Stimulated activated CD8-positive, alpha-beta memory T cell treated with anti-CD3 and anti-CD28 coated beads, Interleukin-15, amount 100 ng/mL, for 24 hours (primary cell): Measurements from ENCODE around the gene MORN5.

Source experiments
- DNase-seq: peaks from one replicate; pipeline ENCODE4 v3.0.0-alpha.2; 2020; ENCODE audit warnings: low read depth

MORN5 gene

DNA sequence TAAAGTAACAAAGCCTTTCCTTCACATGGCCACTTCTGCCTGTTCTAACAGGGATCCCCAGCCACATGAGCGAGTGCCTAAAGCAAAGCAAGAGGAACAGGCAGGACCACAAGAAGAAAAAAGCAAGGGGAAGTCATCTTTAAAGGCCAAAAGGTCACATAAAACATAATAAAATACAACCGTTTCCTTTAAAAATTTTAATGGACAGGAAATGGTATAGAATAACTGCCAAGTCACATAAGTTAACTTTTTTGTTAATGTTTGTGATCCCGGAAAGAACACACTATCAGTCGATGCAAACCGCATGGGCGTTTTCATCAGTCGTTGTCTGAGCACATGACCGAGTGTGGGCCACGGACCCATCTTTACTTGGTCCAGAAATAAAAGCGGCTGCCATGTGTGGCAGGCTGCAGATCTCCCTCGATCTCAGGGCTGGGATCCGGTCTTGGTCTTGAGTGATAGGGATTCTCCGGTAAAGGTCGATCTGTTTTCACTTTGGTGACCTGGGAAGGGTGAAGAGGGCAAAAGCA lies 15.8 kb upstream of the MORN5 start:
- DNase-seq = no peak

DNA sequence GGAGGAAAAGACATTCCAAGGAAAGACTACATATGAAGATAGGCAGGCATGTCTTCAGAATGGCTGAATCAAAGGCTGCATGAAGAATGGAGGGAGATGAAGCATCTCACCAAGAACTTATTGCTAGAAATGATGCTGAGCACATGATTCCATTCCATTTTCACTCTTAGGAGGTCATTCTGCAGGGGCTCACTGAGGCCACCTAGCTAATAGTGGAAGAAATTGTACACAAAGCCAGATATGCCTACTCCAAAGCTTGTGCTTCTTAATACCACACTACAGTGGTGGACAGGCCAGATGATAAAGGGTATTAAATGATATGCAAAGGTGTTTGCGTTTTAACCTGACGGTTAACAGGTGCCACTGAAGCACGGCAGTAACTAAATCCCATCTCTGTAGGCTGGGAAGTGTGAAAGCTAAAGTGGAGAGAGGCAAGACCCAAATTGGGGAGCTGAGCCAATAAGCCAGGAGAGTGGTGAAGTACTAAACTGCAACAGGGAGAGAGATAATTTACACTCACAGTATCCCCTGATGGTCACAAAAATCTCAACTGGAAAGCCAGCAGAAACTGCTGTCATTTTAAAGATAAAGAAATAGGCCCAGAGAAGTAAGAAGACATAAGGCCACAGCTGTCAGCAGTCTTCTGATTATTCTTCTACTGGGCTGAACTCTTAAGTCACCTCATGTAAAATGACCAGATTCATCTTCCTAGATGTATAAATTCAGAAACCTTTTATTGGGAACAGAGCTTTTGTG lies 14.7 kb upstream of the MORN5 start:
- no peak for DNase-seq

DNA sequence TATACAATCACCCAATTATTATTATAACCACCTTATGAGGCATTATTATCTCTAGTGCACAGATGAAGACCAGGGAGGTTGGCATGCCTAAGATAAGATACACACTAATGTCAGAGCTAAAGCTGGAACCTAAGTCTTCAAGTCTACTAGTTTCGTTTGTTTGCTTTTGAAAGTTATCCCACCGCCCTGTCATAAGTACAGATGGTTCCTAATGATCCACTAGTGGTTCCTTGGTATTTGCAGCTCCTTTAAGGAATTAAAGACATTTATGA lies 14.2 kb upstream of the MORN5 start:
- no peak for DNase-seq

DNA sequence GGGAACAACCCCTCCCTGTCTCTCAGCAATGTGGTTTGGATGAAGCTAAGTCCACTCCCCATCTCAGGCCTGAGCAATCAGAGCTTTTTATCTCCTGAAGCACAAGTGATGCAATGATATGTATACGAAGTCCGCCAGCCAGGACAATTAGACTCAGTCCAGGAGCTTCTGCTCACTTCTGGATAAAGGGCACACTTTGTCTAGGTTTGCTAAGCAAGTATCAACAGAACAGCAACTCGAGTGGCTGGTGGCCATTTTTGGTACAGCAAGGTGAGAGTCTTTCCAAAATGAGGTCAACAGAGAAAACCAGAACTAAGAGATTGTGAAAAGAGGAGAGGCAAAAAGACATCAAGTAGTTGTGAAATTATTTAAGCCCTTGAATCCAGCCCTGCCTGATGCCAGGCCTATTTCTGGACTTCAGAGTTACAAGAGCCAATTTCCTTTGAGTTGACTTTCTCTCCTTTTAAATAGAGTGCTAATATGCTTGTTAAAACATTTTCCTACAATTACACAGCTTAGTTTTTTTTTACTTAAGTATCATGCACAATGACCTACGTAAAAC lies 8.4 kb upstream of the MORN5 start:
- DNase-seq = no peak

DNA sequence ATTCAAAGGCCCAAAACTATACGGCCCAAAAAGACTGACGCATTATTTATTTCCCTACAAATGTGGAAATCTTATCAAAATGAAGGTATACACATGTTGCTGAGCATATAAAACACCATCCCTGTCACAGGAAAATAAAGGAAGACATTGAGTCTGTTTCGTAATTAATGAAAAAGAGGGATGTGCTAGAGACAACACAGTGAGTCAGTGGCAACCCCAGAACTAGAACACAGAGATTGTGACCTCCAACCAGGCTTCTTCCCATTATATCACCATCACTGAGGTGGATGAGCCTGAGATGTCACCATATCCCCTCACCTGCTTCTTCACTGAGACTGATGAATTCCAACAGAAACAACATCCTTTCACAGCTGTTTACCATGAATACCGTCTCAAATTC lies 3.9 kb upstream of the MORN5 start:
- DNase-seq = no peak

DNA sequence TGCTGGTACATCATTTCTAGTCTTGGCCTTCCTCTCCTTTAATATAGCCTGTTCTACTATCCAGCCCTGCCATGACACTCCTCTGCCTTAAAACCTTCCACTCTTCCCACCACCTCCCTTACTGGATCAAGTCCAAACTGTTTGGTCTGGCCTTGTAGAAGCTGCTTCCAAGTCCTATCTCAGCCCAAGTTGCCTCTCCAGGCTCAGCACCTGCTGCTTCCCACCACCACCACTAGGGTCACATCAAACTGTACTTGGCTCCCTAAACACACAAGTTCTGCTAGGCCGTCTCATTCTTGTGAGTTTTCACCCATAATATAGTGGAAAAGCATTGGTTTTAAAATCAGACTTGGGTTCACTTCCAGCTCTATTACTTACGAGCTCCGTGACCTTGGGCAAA lies 1.5 kb upstream of the MORN5 start:
- DNase-seq = no peak

DNA sequence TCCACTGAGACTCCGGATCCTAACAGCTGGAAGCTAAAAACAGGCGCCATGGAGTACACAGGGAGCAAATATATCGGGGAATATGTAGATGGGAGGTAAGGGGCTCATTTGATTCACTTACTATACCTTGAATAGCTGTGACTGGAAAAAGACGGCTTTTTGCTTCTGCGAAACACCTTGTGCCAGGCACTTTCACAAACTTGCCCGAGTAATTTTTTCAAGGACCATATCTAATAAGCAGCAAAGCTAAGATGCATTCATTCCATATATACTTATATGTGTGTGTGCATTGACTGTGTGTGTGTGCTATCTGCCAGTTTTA lies 178 bp downstream of the MORN5 start:
- DNase-seq = no peak

DNA sequence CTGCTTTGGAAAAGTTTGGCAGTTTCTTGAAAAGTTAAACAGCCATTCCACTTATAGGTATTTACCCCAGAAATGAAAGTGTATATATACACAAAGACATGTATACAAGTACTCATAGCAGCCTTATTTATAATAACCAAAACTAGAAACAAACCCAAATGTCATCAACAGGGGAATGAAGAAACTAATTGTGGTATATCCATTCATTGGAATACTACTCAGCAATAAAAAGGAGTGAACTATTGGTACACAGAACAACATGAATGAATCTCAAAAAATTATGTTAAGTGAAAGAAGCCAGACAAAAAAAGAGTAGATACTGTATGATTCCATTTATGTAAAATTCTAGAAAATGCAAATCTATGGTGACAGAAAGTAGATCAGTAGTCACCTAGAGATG lies 2.7 kb downstream of the MORN5 start:
- no peak for DNase-seq

DNA sequence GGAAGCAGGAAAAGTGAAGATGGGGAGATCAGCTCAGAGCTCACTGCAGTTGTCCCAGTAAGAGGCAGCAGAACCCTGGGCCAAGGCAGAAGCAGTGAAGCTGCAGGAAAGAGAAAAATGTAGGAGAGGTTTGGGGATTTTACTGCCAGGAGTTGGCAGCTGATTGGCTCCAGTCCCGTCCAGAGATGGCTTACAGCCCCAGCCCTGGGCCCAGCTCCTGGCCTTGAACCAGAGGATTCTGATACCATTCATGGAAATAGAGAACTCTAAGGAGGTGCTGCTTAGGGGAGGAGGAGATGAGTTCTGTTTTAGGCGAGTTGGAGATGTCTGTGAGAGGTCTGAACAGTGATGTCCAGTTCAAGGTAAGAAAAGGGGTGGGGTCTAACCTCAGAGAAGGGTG lies 4.6 kb downstream of the MORN5 start:
- DNase-seq = no peak

DNA sequence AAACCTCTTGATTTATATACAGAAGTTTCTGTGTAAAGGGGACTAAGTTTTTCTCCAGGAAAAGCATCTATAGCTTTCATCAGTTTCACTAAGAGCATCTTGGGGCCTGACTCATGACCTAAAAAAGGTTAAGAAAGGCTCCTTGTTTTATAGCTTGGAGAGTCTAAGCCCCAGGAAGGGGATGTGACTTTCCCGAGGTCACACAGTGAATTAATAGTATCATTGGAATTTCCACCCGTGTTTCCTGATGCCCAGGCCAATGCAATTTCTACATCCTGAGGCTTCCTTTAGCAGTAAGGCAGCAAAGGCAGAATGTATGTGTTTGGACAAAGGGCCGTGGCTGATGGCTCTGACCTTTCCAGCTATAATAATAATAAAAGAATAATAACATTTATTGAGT lies 8.6 kb downstream of the MORN5 start:
- DNase-seq = no peak

DNA sequence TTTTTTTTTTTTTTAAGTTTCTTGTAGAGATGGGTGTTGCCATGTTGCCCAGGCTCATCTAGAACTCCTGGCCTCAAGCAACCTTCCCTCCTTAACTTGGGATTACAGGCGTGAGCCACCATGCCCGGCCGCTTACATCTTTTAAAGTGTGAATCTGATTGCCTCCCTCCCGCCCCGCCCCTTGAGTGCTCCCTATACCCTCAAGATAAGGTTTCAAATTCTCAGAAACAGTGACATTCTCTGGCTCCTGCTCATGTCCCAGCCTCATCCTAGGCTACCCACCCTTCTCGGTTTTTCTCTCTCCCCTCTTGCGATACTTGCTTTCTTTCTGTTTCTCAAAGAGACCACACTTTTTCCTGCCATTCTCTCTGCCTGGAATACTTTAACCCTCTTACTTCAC lies 12.4 kb downstream of the MORN5 start:
- DNase-seq = no peak

DNA sequence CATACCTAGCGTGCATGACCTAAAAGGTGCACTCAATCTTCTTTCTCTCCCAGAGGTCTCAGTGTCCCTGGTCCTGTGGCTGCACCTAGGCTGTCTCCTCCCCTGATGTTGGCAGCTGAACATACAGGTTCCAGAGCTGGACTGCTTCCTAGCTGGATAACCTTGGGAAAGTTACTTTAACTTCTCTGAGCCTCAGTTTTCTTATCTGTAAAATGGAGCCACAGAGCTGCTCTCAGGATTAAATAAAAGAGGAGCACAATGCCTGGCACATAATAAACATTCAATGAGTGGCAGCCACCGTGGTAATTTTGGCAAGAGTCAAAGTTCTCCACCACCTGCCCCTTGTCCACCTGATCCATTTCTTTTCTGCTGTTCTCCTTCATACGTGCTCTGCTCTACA lies 14.0 kb downstream of the MORN5 start:
- DNase-seq = no peak

DNA sequence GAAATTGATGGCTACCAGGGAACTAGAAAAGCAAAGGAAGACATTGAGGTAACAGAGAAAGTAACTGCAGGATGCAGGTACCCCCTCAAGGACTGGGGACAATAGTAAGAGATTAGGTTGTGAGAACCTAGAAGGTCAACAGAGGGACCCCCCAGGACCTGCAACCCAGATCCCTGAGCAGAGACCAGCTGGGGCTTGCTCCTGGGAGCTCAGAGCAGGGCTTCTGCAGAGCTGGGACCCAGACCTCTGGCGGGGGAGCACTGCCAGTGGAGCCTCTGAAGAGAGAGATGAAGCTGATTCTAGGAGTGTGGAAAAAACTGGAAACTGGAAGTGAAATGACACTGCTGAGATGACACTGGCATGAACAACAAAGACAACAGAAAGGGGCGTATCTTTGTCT lies 17.2 kb downstream of the MORN5 start:
- DNase-seq = no peak

DNA sequence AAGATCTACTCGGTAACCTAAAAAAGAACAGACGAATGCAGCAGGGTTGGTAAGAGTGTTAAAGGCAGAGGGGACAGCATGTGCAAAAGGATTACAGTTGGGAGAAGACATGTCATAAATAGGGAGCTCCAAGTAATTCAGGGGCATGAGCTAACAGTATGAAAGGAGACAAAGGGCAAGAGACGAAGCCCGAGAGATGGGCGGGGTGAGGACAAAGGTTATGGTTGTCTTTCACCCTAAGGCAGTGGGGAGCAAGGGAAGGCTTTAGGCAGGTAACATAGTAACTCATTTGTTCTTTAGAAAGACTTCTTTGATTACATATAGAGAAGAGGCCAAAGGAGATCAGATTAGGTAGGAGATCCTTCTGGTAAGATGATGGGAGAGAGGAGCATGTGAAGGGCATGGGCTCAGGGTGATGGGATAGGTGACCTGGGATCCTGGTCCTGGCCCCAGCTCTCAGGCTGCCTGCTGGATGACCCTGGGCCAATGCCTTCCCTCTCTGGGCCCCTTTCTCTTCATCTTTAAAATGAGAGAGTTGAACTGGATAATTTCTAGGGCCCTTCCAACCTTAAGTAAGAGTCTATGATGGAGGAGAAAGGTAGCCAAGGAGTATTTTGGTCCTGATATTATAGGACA lies 19.5 kb downstream of the MORN5 start:
- no peak for DNase-seq

DNA sequence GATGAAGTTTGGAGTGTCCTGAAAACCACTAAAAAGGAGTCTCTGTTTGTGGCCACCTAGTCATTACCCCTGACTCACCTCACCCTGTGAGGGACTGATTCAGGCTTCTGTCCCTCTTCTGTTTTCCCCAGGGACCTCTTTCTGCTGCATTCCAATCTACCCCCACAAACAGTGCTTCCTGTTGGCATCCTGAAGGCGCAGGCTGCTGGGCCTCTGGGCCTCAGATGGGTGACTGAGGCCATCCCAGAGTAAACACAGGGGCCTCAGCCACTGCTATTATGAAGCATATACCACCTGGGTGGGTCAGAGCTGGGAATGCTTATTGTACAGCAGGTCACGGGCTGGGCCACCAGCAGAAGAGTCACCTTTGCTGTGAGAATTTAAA lies 20.0 kb downstream of the MORN5 start:
- DNase-seq = no peak

DNA sequence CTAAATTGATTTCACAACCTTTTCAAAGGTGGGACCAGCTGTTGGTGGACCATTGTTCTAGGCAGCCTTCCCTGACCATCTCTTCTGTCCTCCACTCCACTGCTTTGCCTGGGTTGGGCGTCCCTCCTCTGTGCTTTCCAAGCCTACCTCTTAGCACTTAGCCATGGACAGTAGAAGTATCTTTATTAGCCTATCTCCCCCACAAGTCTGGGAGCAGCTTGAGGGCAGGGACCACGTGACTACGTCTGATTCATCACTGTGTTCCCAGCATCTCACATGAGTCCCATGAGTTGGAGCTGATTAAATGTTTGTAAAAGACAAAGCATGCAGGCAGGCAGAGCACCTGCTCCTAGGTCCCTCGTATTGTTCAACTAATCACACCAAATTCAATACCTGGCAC lies 20.9 kb downstream of the MORN5 start:
- no peak for DNase-seq

DNA sequence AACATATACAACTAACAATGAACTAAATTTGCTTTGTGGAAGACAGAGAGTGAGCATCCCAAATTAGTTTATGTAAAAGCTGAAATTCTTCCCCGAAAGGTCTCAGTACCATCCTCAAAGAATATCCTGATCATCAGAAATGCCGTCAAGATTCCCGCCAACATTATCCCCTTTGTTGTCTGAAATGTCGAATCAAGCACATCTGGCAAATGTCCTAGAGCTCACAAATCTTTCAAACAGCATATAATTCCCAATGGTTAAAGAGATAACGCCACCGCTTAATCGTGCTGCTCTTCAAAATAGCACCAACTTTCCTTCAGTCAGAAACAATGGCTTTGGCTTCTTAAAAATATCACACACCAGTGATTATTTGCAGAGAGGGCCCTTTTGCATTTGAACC lies 23.8 kb downstream of the MORN5 start:
- DNase-seq = no peak

DNA sequence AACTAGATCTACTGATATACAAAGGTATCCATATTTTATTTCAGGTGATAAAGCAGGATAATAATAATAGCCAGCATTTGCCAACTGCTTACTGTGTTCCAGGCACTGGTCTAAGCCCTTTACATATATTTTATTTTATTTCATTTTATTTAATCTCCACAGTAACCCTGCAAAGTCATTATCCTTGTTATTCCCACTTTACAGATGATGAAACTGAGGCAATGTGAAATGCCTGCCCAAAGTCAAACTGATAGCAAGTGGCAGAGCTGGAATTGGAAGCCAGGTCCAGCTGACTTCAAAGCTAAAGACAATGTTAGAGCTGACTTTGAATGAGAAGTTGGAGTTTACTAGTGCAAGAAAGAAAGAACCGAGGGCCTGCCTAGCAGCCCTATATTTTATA lies 24.8 kb downstream of the MORN5 start:
- no peak for DNase-seq

DNA sequence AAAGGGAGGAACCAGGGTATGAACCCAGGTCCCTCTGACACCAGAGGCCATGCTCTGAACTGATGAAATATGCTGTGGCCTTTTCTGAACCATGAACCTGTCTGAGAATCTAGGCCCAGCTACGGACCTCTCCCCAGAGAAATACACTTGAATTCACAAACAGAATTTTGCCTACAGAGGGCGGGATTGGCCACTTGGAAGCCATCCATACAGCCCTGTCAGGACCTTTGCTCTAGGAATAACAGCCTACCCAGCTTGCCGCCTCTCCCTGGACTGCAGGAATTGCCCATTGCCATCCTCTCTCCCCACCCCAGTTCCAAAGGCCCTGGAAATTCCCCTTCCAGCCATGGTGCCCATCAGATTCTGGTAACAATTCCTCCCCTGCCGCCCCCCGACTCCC lies 26.6 kb downstream of the MORN5 start:
- no peak for DNase-seq

DNA sequence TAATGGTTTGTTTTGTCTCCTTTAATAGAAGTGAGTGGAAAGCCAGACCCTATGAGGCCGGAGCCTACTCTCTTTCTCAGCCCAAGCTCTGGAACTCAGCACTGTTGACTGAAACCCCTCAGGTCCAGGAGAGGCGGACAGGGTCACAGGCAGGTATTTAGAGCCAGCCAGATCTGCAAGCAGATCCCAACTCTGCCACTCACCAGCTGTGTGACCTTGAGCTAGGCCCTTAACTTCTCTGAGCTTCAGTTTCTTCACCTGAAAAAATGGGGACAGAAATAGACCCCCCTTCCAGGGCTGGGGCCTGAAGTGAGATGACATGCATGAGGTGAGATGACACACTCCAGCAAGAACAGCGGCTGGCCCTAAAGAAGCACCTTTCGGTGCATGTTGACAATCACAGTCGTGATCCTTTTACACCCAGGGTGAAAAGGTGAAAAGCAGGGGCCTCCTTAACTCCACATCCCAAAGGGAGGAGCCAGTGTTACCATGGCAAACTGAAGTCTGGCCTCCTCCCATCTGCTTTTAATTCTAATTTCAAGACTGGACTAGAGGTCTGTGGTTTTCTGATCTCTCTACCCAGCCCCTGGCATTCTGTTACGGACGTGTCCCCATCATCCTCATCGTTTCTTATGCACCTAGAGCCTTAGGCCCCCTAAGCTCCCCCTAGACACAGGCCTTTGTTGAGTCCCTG lies 27.2 kb downstream of the MORN5 start:
- no peak for DNase-seq

DNA sequence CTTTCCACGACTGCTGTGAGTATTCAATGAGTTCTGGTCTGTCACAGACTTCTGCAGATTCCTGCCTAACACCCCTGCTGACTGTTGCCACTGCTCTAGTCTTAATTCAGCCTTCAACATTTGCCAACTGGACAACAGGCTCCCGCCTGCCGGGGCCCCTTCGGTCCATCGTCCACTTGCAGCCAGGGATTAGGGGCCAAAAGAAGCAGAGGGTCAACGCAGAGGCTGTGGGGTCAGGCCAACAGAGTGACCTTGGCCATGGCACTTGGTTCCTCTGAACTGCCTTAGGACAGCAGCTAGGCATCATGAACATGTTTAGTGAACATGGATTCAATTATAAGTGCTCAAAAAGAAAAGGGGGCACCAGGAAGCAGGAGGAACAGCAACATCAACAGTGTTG lies 28.7 kb downstream of the MORN5 start:
- DNase-seq = no peak

DNA sequence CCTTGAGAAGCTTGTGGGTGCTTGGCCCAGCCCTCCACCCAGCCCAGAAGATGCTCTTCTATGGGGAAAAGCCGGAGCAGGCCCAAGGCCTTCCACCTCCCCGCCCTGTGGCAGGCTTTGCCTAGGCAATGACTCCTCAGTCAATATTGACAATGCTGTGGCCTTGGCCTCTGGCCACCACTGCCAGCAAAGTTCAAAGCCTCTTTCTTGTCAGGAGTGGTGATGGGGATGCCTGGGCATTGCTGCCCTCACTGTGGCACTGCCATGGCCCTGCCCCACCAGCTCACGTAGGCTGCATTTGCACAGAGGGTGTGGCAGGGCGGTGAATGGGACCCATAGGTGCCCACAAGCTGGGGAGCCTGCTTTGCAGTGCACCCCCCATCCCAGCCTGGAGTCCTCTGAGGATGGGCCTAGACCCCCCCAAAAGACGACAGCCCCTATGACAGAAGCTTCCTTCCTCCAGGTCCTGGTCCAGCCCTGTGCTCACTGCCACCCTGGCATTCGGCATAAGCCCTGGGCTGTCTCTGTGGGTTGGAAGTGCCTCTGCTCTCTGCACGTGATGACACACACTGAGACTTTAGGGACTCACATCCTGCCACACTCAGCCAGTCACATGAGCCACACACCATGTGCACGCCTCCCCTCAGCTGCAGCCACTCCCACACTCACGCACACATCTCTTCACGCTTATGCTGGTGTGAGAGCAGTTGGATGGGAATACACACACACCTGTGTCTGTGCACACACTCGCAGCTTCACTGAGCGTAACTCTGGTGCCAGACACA lies 31.1 kb downstream of the MORN5 start:
- DNase-seq = no peak

DNA sequence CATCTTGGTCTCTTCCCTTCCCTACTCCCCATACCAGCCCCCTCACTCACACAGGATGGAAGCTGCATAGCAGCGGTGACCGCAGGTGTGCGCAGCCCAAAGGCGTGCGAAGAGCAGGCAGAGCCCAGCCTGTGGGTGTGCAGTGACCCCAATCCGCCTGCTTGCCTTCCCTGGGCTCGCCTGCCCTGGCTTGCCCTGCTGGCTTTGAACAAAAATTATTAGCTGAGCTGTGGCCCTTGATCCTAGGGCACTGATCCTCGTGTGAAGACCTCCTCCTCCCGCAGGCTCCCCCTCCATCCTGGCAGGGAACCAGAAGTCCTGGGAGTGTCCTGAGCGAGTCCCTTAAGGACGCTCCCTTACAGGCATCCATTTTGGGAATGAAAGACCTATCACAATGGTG lies 31.9 kb downstream of the MORN5 start:
- DNase-seq = no peak
